ENCODE measurements around the gene AATK. TPM values are rescaled to one million over a fixed set of nuclear protein-coding genes. Genes with fewer than 3 reads are reported as not detected.

The AATK gene
- total and polyA plus RNA-seq, 11 donors = 1.3 to 12.0 (median 9.3) TPM

- WGBS, 4 donors = 74 to 83% (median 79%) methylated on average over 10 of the region's 10 CpGs
- ATAC-seq (peak in 1 of 4 donors; percentile 24), DNase-seq (no peak)
- Histone ChIP-seq H3K4me1 (peaks cover 0 to 9% (median 0%) of the 10 kb centered on the region in 12 donors), H3K27ac (peak overlapping the region in 1 of 12 donors; percentile 9), H3K27me3 (no peaks in the 10 kb centered on the region), H3K9me3 (no peaks in the 10 kb centered on the region), H3K4me3 (no peak overlapping the region), H3K36me3 (peaks cover 0 to 9% (median 0%) of the 10 kb centered on the region in 9 donors)
- TF ChIP-seq CTCF (IDR thresholded peaks at IDR 0.05) (no peak), POLR2A (IDR thresholded peaks at IDR 0.05) (no peak)
- intact Hi-C loops (cut with DNase I) = no loop called here
Observed at GRCh38 chr17:81210466-81210865, 44.4 kb upstream of the AATK start.

GRCh38 chr17:81209141-81209540 is 43.1 kb upstream of the AATK start:
- ATAC-seq (no peak), DNase-seq (no peak)
- H3K36me3 ChIP-seq = peaks cover 0 to 9% (median 0%) of the 10 kb centered on the region in 9 donors
- TF ChIP-seq POLR2A (IDR thresholded peaks at IDR 0.05) (no peak), CTCF (IDR thresholded peaks at IDR 0.05) (no peak)
- H3K4me1 ChIP-seq = peaks cover 0 to 9% (median 0%) of the 10 kb centered on the region in 12 donors
- H3K9me3 ChIP-seq = no peaks in the 10 kb centered on the region
- H3K27me3 ChIP-seq = no peaks in the 10 kb centered on the region
- H3K27ac ChIP-seq = no peak overlapping the region
- intact Hi-C loops (cut with DNase I) = no loop called here
- no peak overlapping the region for H3K4me3 ChIP-seq
- 96 to 98% (median 96%) methylated on average over 10 to 16 of the region's 16 CpGs for WGBS, 4 donors

- 93 to 99% (median 95%) methylated on average over 7 to 10 of the region's 10 CpGs for WGBS, 4 donors
- H3K36me3 ChIP-seq = peaks cover 0 to 9% (median 0%) of the 10 kb centered on the region in 9 donors
- no peaks in the 10 kb centered on the region for H3K9me3 ChIP-seq
- DNase-seq (no peak), ATAC-seq (no peak)
- H3K27me3 ChIP-seq = no peaks in the 10 kb centered on the region
- no peak overlapping the region for H3K27ac ChIP-seq
- H3K4me3 ChIP-seq = no peak overlapping the region
- H3K4me1 ChIP-seq = peaks cover 0 to 9% (median 0%) of the 10 kb centered on the region in 12 donors
- no peak for TF ChIP-seq CTCF (IDR thresholded peaks at IDR 0.05)
- no peak for TF ChIP-seq POLR2A (IDR thresholded peaks at IDR 0.05)
- intact Hi-C loops (cut with DNase I) = no loop called here
Observed at GRCh38 chr17:81208651-81209050, 42.6 kb upstream of the AATK start.

- peaks cover 0 to 14% (median 0%) of the 10 kb centered on the region in 9 donors for H3K36me3 ChIP-seq
- 86 to 96% (median 92%) methylated on average over 9 to 21 of the region's 21 CpGs for WGBS, 4 donors
- H3K27me3 ChIP-seq = no peaks in the 10 kb centered on the region
- no peaks in the 10 kb centered on the region for H3K9me3 ChIP-seq
- H3K4me3 ChIP-seq = no peak overlapping the region
- ATAC-seq (no peak), DNase-seq (no peak)
- H3K27ac ChIP-seq = no peak overlapping the region
- intact Hi-C loops (cut with DNase I) = no loop called here
- no peak for TF ChIP-seq POLR2A (IDR thresholded peaks at IDR 0.05)
- no peak for TF ChIP-seq CTCF (IDR thresholded peaks at IDR 0.05)
- H3K4me1 ChIP-seq = peaks cover 0 to 9% (median 0%) of the 10 kb centered on the region in 12 donors
Observed at GRCh38 chr17:81207610-81208581, 41.9 kb upstream of the AATK start.
